Thyroid gland (tissue), 4 donors: Measurements from ENCODE around the gene SUSD3. TPM values are rescaled to one million over a fixed set of nuclear protein-coding genes. Genes with fewer than 3 reads are reported as not detected.

Source experiments
- DNase-seq, 2 donors: peaks; one replicate each; pipeline ENCODE4 v3.0.0-alpha.2; 2019
- H3K27ac ChIP-seq, 3 donors: fragments of 200-600 bp; sonication (generic); 1 replicate in 2 of 3; 2 replicates in 1 of 3; pipeline ENCODE4 v1.5.1; 2016 to 2019; ENCODE audit warnings: mild to moderate bottlenecking in 1 of 3, moderate library complexity in 1 of 3
- H3K27me3 ChIP-seq: fragments of 200-600 bp; sonication (generic); one replicate; pipeline ENCODE4 v1.5.1; 2019
- H3K36me3 ChIP-seq, 2 donors: fragments of 200-600 bp; sonication (generic); one replicate each; pipeline ENCODE4 v1.5.1; 2016 to 2019
- H3K4me1 ChIP-seq, 2 donors: fragments of 200-600 bp; sonication (generic); one replicate each; pipeline ENCODE4 v1.5.1; 2017 to 2019
- H3K4me3 ChIP-seq, 3 donors: fragments of 200-600 bp; sonication (generic); replicated peaks in 1 of 3; 1 replicate in 2 of 3; 2 replicates in 1 of 3; pipeline ENCODE4 v1.5.1; 2016; ENCODE audit warnings: mild to moderate bottlenecking in 1 of 3
- H3K9me3 ChIP-seq: fragments of 200-600 bp; sonication (generic); one replicate; pipeline ENCODE4 v1.5.1; 2017
- POLR2A ChIP-seq, 2 donors: fragments of 450-650 bp; IDR thresholded peaks; one replicate each; pipeline ENCODE4 v1.6.1; 2017; ENCODE audit warnings: antibody characterized with exemption in 2 of 2, mild to moderate bottlenecking in 2 of 2, moderate library complexity in 1 of 2
- WGBS, 2 donors: methylation state at CpG; one replicate each; pipeline ENCODE4 v1.1.5; 2017; 5-methylcytosine and 5-hydroxymethylcytosine counted together
- intact Hi-C: fragments of 100-400 bp; cut with DNase I; formaldehyde crosslinking; loops from one replicate; pipeline ENCODE4 v1.15.1; 2023
- total RNA-seq, 4 donors: library from RNA; depleted of rRNA; stranded (reverse); fragments of >200 nt; gene quantifications; one replicate each; pipeline ENCODE4 v1.2.3, GENCODE V29; 2016
- TF ChIP-seq, protein P1 (sequence below), 6 experiments: fragments of 200-600 bp in 3 of 6; fragments of 450-650 bp in 3 of 6; sonication (generic) in 3 of 6; IDR thresholded peaks; one replicate each; pipeline ENCODE4 v1.5.1; 2016 to 2019; ENCODE audit warnings: antibody characterized with exemption in 6 of 6, mild to moderate bottlenecking in 2 of 6, inconsistent platforms in 1 of 6, moderate library complexity in 1 of 6

The SUSD3 gene
- total RNA-seq, 4 donors from 2014 or later = 3.6 to 12.6 (median 5.5) TPM

DNA sequence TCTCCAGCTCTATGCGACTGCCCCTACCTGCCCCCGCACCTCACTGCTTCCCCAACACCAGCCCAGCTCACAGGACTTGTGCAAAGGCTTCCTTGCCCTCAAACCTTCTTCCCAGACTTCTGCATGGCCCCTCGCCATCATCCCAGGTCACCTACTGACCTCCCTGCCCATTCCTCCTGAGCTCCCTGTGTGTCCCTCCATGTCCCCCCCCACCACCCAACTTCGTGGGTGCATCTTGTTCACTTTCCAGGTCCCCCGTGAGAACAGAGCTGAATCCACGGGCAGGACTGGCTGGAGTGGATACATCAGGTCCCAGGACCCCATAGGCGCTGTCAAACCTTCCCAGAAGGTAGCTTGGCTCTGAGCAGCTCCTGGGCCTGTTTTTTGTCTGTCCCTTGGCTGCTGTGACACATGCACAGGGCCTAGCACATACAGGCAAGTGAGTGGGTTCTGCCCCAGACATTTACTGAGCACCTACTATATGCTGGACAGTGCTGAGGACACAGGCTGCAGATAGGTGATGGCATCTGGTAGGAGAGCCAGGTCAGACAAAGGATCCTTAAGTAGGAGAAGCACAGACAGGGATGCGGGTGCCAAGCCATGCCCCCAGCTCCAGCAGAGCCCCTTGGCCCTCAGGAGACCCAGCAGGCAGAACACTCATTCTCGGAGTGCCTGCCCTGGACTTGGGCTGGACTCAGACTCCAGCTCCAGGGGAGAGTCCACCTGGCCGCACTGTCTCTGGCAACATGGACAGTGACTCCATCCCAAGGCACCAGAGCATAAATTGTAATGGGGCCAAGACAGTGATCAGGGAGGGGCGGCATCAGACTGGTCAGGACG is 60.6 kb downstream of the SUSD3 start:
- no peak for TF ChIP-seq POLR2A (IDR thresholded peaks at IDR 0.05)
- TF ChIP-seq, protein P1, sequence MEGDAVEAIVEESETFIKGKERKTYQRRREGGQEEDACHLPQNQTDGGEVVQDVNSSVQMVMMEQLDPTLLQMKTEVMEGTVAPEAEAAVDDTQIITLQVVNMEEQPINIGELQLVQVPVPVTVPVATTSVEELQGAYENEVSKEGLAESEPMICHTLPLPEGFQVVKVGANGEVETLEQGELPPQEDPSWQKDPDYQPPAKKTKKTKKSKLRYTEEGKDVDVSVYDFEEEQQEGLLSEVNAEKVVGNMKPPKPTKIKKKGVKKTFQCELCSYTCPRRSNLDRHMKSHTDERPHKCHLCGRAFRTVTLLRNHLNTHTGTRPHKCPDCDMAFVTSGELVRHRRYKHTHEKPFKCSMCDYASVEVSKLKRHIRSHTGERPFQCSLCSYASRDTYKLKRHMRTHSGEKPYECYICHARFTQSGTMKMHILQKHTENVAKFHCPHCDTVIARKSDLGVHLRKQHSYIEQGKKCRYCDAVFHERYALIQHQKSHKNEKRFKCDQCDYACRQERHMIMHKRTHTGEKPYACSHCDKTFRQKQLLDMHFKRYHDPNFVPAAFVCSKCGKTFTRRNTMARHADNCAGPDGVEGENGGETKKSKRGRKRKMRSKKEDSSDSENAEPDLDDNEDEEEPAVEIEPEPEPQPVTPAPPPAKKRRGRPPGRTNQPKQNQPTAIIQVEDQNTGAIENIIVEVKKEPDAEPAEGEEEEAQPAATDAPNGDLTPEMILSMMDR (IDR thresholded peaks at IDR 0.05) = no peak
- Histone ChIP-seq H3K36me3 (peaks cover 17 to 19% of the 10 kb centered on the region in 2 donors), H3K9me3 (no peaks in the 10 kb centered on the region), H3K27ac (peak overlapping the region; percentile 77 to 79 (median 79)), H3K27me3 (no peaks in the 10 kb centered on the region), H3K4me3 (no peak overlapping the region), H3K4me1 (peaks cover 23 to 32% of the 10 kb centered on the region in 2 donors)
- DNase-seq = peak in 1 of 2 donors; percentile 2
- intact Hi-C loops = loop anchor here (10.0 kb wide), 1 partner anchor 114 kb away; no protein-coding TSS in a partner anchor
- 90 to 91% methylated on average over 11 of the region's 12 CpGs for WGBS, 2 donors

DNA sequence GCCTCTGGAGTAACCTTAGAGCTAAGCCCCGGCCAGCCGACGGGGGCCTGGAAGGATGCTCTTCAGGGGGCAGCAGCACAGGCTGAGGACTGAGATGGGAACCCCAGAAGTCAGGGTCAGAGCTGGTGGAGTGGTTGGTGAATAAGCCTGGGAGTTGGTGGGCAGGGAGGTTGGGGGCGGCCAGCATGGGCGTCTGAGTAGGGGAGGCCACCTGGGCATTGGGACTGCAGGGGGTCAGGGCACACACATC is 61.1 kb downstream of the SUSD3 start:
- intact Hi-C loops = loop anchor here (10.0 kb wide), 1 partner anchor 115 kb away; no protein-coding TSS in a partner anchor

DNA sequence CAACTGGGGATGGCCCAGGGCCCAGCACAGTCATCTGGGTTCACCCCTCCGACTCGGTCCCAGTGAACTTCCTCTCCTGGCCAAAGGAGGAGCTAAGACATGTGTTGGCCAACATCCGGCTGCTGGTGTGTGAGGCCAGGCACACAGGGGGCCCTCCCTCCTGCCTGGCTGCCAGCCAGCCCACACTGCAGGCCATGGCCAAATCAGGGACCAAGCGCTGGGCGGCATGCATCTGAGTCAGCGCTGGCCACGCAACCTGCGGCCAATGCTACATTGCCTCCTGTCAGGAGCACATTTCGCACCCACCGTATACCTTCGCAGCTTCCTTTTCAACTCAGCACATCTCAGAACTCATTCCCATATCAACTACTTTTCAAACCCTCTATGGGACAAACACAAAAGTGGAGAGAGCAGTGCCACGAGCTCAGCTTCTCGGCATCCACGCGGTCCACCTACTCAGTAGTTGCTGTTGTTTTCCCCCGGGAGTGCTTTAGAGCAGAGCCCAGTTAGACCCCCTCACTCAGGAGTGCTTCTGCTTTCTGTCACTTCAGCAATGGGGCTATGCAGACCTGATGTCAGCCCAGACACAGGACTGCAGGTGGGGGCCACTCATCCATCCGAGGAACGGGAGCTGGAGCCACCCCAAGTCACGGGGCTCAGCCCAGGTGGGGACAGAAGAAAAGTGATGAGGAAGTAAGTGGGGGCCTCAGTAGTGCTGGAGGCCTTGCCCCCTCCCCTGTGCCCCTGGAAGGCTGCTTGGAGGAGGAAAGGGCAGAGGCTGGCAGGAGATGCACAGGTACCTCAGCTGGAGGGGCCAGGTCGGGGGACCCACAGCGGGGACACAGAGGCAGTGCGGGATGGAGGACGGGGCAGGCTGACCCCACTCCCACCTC is 61.7 kb downstream of the SUSD3 start:
- peak; percentile 97 to 98 for DNase-seq
- Histone ChIP-seq H3K4me1 (peaks cover 23 to 35% of the 10 kb centered on the region in 2 donors), H3K4me3 (no peak overlapping the region), H3K27ac (peak overlapping the region; percentile 77 to 79 (median 79)), H3K27me3 (no peaks in the 10 kb centered on the region), H3K36me3 (peaks cover 26 to 27% of the 10 kb centered on the region in 2 donors), H3K9me3 (no peaks in the 10 kb centered on the region)
- TF ChIP-seq, protein P1 (IDR thresholded peaks at IDR 0.05) = peak; percentile 11 to 65 (median 56)
- peak in 1 of 2 donors; percentile 39 for TF ChIP-seq POLR2A (IDR thresholded peaks at IDR 0.05)
- intact Hi-C loops = loop anchor here (10.0 kb wide), 1 partner anchor 115 kb away; no protein-coding TSS in a partner anchor
- 50 to 55% methylated on average over 17 to 23 of the region's 23 CpGs for WGBS, 2 donors

More for the DNA sequence above, 61.1 kb downstream of the SUSD3 start:
- Histone ChIP-seq H3K27me3 (no peaks in the 10 kb centered on the region), H3K36me3 (peaks cover 23 to 25% of the 10 kb centered on the region in 2 donors), H3K27ac (peak overlapping the region; percentile 77 to 79 (median 79)), H3K4me1 (peaks cover 23 to 32% of the 10 kb centered on the region in 2 donors), H3K4me3 (no peak overlapping the region), H3K9me3 (no peaks in the 10 kb centered on the region)
- DNase-seq = no peak
- WGBS, 2 donors = 57 to 64% methylated on average over 5 of the region's 5 CpGs
- TF ChIP-seq, protein P1 (IDR thresholded peaks at IDR 0.05) = no peak
- TF ChIP-seq POLR2A (IDR thresholded peaks at IDR 0.05) = no peak

DNA sequence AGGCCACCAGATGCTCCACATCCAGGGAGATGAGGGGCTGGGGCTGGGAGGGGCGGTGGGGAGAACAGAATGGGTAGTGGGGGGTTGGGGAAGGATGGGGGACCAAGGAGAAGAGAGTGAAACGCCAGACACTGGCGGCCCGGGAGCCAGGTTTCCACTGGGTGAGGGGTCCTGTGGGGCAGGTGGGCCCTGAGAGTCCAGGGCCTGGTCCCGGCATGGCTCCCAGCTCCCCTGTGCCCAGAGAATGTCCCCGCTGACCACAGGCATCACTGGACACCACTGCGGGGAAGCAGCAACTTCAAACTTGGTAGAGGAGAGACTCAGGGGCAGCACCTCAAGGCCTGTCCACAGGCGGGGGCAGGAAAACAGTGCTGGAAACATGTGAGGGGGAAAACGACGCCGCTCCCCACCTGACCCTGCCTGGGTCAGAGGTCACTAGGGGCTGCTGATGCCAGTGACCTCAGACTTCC is 62.4 kb downstream of the SUSD3 start:
- H3K9me3 ChIP-seq = no peaks in the 10 kb centered on the region
- H3K4me1 ChIP-seq = peaks cover 29 to 38% of the 10 kb centered on the region in 2 donors
- no peak overlapping the region for H3K4me3 ChIP-seq
- intact Hi-C loops = no loop called here
- peak overlapping the region in 2 of 3 donors; percentile 77 to 79 for H3K27ac ChIP-seq
- peaks cover 26 to 27% of the 10 kb centered on the region in 2 donors for H3K36me3 ChIP-seq
- WGBS, 2 donors = 90 to 96% methylated on average over 9 to 11 of the region's 11 CpGs
- no peak for TF ChIP-seq POLR2A (IDR thresholded peaks at IDR 0.05)
- TF ChIP-seq, protein P1 (IDR thresholded peaks at IDR 0.05) = no peak
- peak; percentile 1 to 5 for DNase-seq
- no peaks in the 10 kb centered on the region for H3K27me3 ChIP-seq
